Subcutaneous adipose tissue (tissue), 4 donors: Measurements from ENCODE around the gene PDCD11. TPM values are rescaled to one million over a fixed set of nuclear protein-coding genes. Genes with fewer than 3 reads are reported as not detected.

Experiments
- CTCF ChIP-seq: fragments of 450-650 bp; IDR thresholded peaks from one replicate; pipeline ENCODE4 v1.5.1; 2016; ENCODE audit warnings: low read depth, mild to moderate bottlenecking, control low read depth, antibody characterized with exemption, moderate library complexity
- total RNA-seq, 4 donors: library from RNA; depleted of rRNA; stranded (reverse); fragments of >200 nt; gene quantifications; one replicate each; pipeline ENCODE4 v1.1.0, GENCODE V29; 2016

The PDCD11 gene
- total RNA-seq, 4 donors from 2014 or later = 12.2 to 15.2 (median 13.7) TPM

- no peak for TF ChIP-seq CTCF
Observed at GRCh38 chr10:103472005-103472404, 75.6 kb downstream of the PDCD11 start.

- no peak for TF ChIP-seq CTCF
Observed at GRCh38 chr10:103473261-103473671, 76.8 kb downstream of the PDCD11 start.

GRCh38 chr10:103474077-103474476 is 77.7 kb downstream of the PDCD11 start:
- TF ChIP-seq CTCF = no peak

GRCh38 chr10:103475437-103475836 is 79.0 kb downstream of the PDCD11 start:
- no peak for TF ChIP-seq CTCF

- TF ChIP-seq CTCF = no peak
Observed at GRCh38 chr10:103476046-103476768, 79.8 kb downstream of the PDCD11 start.

- TF ChIP-seq CTCF = no peak
Observed at GRCh38 chr10:103478671-103479070, 82.2 kb downstream of the PDCD11 start.

GRCh38 chr10:103479135-103479534 is 82.7 kb downstream of the PDCD11 start, which contains the start of gene CALHM3:
TSS of gene CALHM3 (minus strand) at chr10:103479240. CDS start at chr10:103479032, 208 bp downstream.
- TF ChIP-seq CTCF = no peak
